Testis (tissue), 2 donors: ENCODE measurements around the gene FRMD3.

Experiments used
- POLR2A ChIP-seq: fragments of 450-650 bp; IDR thresholded peaks from one replicate; pipeline ENCODE4 v1.6.1; 2017; ENCODE audit warnings: antibody characterized with exemption, mild to moderate bottlenecking, moderate library complexity
- TF ChIP-seq, protein P1 (sequence below), 3 experiments: fragments of 450-650 bp in 2 of 3; fragments of 200-600 bp in 1 of 3; sonication (generic) in 1 of 3; IDR thresholded peaks; one replicate each; pipeline ENCODE4 v1.5.1; 2016 to 2019; ENCODE audit warnings: antibody characterized with exemption in 3 of 3, mild to moderate bottlenecking in 2 of 3, moderate library complexity in 1 of 3

DNA sequence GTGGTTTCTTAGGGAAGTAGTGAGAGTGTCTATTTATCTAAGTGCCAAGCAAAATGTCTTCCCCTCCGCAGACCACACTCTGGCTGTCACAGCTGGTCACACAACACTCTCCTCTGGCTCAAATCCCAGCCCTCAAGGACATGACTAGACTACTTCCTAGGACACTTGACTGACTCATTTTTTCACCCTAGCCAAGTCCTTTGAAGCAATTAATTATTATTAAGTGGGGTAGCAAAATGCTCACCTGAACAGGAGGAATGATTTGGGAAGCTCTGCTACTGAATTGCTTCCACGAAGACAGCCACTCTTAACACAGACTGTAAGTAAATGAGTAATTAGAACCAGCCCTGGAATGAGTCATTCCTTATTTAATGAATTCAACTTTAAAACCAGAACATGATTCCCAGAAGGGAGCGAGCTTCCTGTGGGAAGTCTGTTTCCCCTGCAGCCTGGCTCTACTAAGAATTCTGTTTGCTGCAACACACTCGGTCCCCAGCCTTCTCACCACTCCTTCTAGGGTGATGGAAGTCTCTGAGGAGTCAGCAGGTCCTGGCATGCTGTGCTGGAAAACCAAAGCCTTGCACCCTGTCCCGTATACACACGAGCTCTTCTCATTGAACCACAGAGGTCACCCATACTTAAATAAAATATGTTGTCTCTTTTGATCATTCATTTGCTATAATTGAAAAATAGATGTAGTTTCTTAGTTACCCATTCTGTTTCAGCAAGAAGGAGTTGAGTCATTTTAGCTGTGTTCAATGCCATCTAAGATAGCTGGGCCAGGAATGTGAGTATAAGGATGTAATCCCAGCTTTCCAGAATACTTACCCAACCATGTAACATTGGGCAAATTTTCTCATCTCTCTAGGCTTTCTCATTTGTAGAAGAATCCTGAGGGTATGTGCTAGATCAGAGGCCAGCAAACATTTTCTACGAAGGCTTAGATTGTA, 256.6 kb downstream of the FRMD3 start:
- TF ChIP-seq, protein P1, sequence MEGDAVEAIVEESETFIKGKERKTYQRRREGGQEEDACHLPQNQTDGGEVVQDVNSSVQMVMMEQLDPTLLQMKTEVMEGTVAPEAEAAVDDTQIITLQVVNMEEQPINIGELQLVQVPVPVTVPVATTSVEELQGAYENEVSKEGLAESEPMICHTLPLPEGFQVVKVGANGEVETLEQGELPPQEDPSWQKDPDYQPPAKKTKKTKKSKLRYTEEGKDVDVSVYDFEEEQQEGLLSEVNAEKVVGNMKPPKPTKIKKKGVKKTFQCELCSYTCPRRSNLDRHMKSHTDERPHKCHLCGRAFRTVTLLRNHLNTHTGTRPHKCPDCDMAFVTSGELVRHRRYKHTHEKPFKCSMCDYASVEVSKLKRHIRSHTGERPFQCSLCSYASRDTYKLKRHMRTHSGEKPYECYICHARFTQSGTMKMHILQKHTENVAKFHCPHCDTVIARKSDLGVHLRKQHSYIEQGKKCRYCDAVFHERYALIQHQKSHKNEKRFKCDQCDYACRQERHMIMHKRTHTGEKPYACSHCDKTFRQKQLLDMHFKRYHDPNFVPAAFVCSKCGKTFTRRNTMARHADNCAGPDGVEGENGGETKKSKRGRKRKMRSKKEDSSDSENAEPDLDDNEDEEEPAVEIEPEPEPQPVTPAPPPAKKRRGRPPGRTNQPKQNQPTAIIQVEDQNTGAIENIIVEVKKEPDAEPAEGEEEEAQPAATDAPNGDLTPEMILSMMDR (IDR thresholded peaks at IDR 0.05) = no peak
- TF ChIP-seq POLR2A = no peak
